Esophagus muscularis mucosa (tissue), 4 donors: ENCODE data around the gene SERPING1.

Source experiments
- CTCF ChIP-seq, 3 experiments: fragments of 200-600 bp in 2 of 3; fragments of 450-650 bp in 1 of 3; sonication (generic) in 2 of 3; IDR thresholded peaks; one replicate each; pipeline ENCODE4 v1.5.1; 2017 to 2019; ENCODE audit warnings: antibody characterized with exemption in 3 of 3, mild to moderate bottlenecking in 2 of 3, moderate library complexity in 1 of 3
- EP300 ChIP-seq: sonication (generic); formaldehyde crosslinking; IDR thresholded peaks from one replicate; pipeline ENCODE4 v1.6.1; 2017; ENCODE audit warnings: antibody characterized with exemption
- POLR2A ChIP-seq: fragments of 450-650 bp; IDR thresholded peaks from one replicate; pipeline ENCODE4 v1.6.1; 2017; ENCODE audit warnings: antibody characterized with exemption, moderate library complexity, mild to moderate bottlenecking, low read depth
- POLR2AphosphoS5 ChIP-seq, 2 donors: sonication (generic); formaldehyde crosslinking; IDR thresholded peaks; one replicate each; pipeline ENCODE4 v1.6.1; 2017; ENCODE audit warnings: antibody characterized with exemption in 2 of 2

- no peak for TF ChIP-seq CTCF (IDR thresholded peaks at IDR 0.05)
- TF ChIP-seq POLR2AphosphoS5 (IDR thresholded peaks at IDR 0.05): no peak
- no peak for TF ChIP-seq EP300
- no peak for TF ChIP-seq POLR2A
Measured at GRCh38 chr11:57616595-57616994, 19.1 kb downstream of the SERPING1 start.
